GM19193 (cell line): ENCODE measurements around the gene CELF6.

Source experiments
- POLR2A ChIP-seq: IDR thresholded peaks from 4 replicates; pipeline ENCODE4 v1.6.1; 2011; ENCODE audit not compliant: insufficient read depth, insufficient read length; ENCODE audit errors: extremely low read depth

Gene CELF6

GRCh38 chr15:72319985-72320671 is at the start of gene CELF6:
Gene CELF6, minus strand, starts transcription at chr15:72320157. Its CDS starts 283 bp downstream, at chr15:72319874.
- TF ChIP-seq POLR2A, result peak; percentile 22

GRCh38 chr15:72368899-72369298 is 48.9 kb upstream of the CELF6 start:
- no peak for TF ChIP-seq POLR2A

GRCh38 chr15:72368325-72368724 is 48.4 kb upstream of the CELF6 start:
- TF ChIP-seq POLR2A, result no peak

- TF ChIP-seq POLR2A, result no peak
Observed at GRCh38 chr15:72365844-72366243, 45.9 kb upstream of the CELF6 start.

GRCh38 chr15:72361176-72361575 is 41.2 kb upstream of the CELF6 start:
- TF ChIP-seq POLR2A, result no peak

- no peak for TF ChIP-seq POLR2A
Observed at GRCh38 chr15:72358650-72359171, 38.8 kb upstream of the CELF6 start.

- TF ChIP-seq POLR2A, result no peak
Observed at GRCh38 chr15:72358121-72358520, 38.2 kb upstream of the CELF6 start.

- TF ChIP-seq POLR2A, result no peak
Observed at GRCh38 chr15:72354496-72354895, 34.5 kb upstream of the CELF6 start.

- no peak for TF ChIP-seq POLR2A
Observed at GRCh38 chr15:72353266-72353665, 33.3 kb upstream of the CELF6 start.

GRCh38 chr15:72345806-72346205 is 25.8 kb upstream of the CELF6 start:
- no peak for TF ChIP-seq POLR2A

- TF ChIP-seq POLR2A, result no peak
Observed at GRCh38 chr15:72345280-72345679, 25.3 kb upstream of the CELF6 start.

- TF ChIP-seq POLR2A, result no peak
Observed at GRCh38 chr15:72344602-72345001, 24.6 kb upstream of the CELF6 start.

- no peak for TF ChIP-seq POLR2A
Observed at GRCh38 chr15:72342385-72342784, 22.4 kb upstream of the CELF6 start.

- TF ChIP-seq POLR2A, result no peak
Observed at GRCh38 chr15:72341361-72341760, 21.4 kb upstream of the CELF6 start.

- TF ChIP-seq POLR2A, result no peak
Observed at GRCh38 chr15:72340366-72340765, 20.4 kb upstream of the CELF6 start.

GRCh38 chr15:72339777-72340177 is 19.8 kb upstream of the CELF6 start:
- TF ChIP-seq POLR2A, result no peak

- no peak for TF ChIP-seq POLR2A
Observed at GRCh38 chr15:72338617-72339321, 18.8 kb upstream of the CELF6 start.

GRCh38 chr15:72338148-72338547 is 18.2 kb upstream of the CELF6 start:
- no peak for TF ChIP-seq POLR2A
